Measurements from ENCODE around the gene DLEC1.
"Not testable (repeated sequence)": the region's sequence is repeated elsewhere in the genome, so short reads cannot be mapped to it uniquely, and the experiment has no call there.

DLEC1 gene

DNA sequence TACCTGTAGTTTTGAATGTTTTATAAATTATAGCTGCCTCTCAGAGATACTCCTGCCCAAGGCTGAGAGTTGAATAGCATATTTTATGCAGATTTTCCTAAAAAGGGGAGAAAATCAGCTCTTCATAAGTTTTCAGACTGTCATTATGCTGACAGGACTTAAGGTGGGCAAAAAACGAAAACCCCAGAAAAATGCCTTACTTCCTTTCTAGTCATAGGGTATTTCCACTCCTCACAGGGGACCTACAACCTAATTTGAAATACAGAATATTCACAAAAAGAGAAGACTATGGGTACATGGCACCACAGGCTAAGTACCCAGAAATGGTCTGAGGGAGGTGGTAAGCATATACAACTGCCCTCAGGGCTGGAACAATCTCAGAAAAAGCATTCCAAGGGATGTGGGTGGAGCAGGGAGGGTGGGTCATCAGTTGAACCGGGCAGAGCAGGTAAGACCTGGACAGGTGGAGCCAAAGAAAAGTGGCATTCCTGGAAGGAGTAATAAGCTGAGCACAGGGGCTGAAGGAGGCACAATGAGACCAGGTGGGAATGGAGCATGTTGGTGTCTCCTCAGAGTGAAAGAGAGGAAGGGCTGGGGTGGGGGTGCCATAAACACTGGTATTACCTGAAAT, 115.7 kb downstream of the DLEC1 start:
- Histone ChIP-seq H3K4me1 (ENCODE audit: control insufficient read depth, insufficient read depth, low read length) (peaks cover 15% of the 10 kb centered on the region), H3K4me2 (ENCODE audit: low read length) (no peak overlapping the region), H3K4me3 (ENCODE audit: low read length) (no peak overlapping the region), H3K9ac (ENCODE audit: low read depth, low read length) (no peak overlapping the region), H3K36me3 (ENCODE audit: insufficient read depth, low read length) (no peaks in the 10 kb centered on the region), H3K9me3 (replicated peaks; ENCODE audit: low read length) (no peaks in the 10 kb centered on the region), H3K27me3 (ENCODE audit: control insufficient read depth, insufficient read depth, low read length) (no peaks in the 10 kb centered on the region)

GRCh38 chr3:38155825-38156224, 116.8 kb downstream of the DLEC1 start:
- no peak overlapping the region for H3K9ac ChIP-seq (ENCODE audit: low read depth, low read length)
- H3K4me1 ChIP-seq (ENCODE audit: control insufficient read depth, insufficient read depth, low read length) = peaks cover 15% of the 10 kb centered on the region
- no peak overlapping the region for H3K4me2 ChIP-seq (ENCODE audit: low read length)

GRCh38 chr3:38157117-38157516, 118.1 kb downstream of the DLEC1 start:
- no peak overlapping the region for H3K9ac ChIP-seq (ENCODE audit: low read depth, low read length)
- H3K36me3 ChIP-seq (ENCODE audit: insufficient read depth, low read length) = no peaks in the 10 kb centered on the region
- no peaks in the 10 kb centered on the region for H3K9me3 ChIP-seq (replicated peaks; ENCODE audit: low read length)
- H3K4me1 ChIP-seq (ENCODE audit: control insufficient read depth, insufficient read depth, low read length) = peaks cover 9% of the 10 kb centered on the region
- no peak overlapping the region for H3K4me2 ChIP-seq (ENCODE audit: low read length)
- H3K4me3 ChIP-seq (ENCODE audit: low read length) = no peak overlapping the region
- no peaks in the 10 kb centered on the region for H3K27me3 ChIP-seq (ENCODE audit: control insufficient read depth, insufficient read depth, low read length)

More at GRCh38 chr3:38155825-38156224, 116.8 kb downstream of the DLEC1 start:
- Histone ChIP-seq H3K9me3 (replicated peaks; ENCODE audit: low read length) (no peaks in the 10 kb centered on the region), H3K4me3 (ENCODE audit: low read length) (no peak overlapping the region), H3K36me3 (ENCODE audit: insufficient read depth, low read length) (no peaks in the 10 kb centered on the region), H3K27me3 (ENCODE audit: control insufficient read depth, insufficient read depth, low read length) (no peaks in the 10 kb centered on the region)

DNA sequence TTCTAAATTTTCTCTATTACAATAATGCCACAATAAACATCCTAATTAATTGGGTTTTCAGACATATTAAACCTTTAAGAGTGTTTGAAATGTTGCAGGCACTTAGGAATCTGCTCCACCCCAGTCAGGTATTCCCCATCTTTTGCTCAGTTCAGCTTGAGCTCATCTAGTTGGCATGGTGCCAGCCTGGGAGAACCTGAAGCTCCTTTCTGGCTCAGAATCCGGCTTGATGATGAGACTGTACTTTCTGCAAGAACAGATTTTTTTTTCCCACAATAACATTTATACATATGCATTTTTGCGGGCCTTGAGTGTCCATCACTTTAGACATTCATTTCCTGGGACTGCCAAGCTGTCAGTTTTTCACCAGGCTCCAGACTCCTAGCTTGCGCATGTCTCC, 118.6 kb downstream of the DLEC1 start:
- Histone ChIP-seq H3K36me3 (ENCODE audit: insufficient read depth, low read length) (no peaks in the 10 kb centered on the region), H3K27me3 (ENCODE audit: control insufficient read depth, insufficient read depth, low read length) (no peaks in the 10 kb centered on the region), H3K9ac (ENCODE audit: low read depth, low read length) (no peak overlapping the region), H3K4me3 (ENCODE audit: low read length) (no peak overlapping the region), H3K4me1 (ENCODE audit: control insufficient read depth, insufficient read depth, low read length) (peaks cover 9% of the 10 kb centered on the region), H3K4me2 (ENCODE audit: low read length) (no peak overlapping the region), H3K9me3 (replicated peaks; ENCODE audit: low read length) (no peaks in the 10 kb centered on the region)

- Histone ChIP-seq H3K4me3 (ENCODE audit: low read length) (no peak overlapping the region), H3K4me2 (ENCODE audit: low read length) (no peak overlapping the region), H3K27me3 (ENCODE audit: control insufficient read depth, insufficient read depth, low read length) (no peaks in the 10 kb centered on the region), H3K36me3 (ENCODE audit: insufficient read depth, low read length) (no peaks in the 10 kb centered on the region), H3K9ac (ENCODE audit: low read depth, low read length) (no peak overlapping the region), H3K4me1 (ENCODE audit: control insufficient read depth, insufficient read depth, low read length) (peaks cover 9% of the 10 kb centered on the region), H3K9me3 (replicated peaks; ENCODE audit: low read length) (no peaks in the 10 kb centered on the region)
These were observed 119.5 kb downstream of the DLEC1 start for GRCh38 chr3:38158472-38158871.

DNA sequence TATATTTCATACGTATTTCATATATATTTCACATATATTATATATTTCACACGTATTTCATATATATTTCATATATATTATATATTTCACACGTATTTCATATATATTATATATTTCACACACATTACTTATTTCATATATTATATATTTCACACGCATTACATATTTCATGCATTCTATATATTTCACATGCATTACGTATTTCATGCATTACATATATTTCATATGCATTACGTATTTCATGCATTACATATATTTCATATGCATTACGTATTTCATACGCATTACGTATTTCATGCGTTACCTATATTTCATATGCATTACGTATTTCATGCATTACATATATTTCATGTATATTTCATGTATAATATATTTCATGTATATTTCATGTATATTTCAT, 121.7 kb downstream of the DLEC1 start:
- not testable (repeated sequence) for H3K4me1 ChIP-seq (ENCODE audit: control insufficient read depth, insufficient read depth, low read length); H3K9me3 ChIP-seq (replicated peaks; ENCODE audit: low read length); H3K4me2 ChIP-seq (ENCODE audit: low read length); H3K27me3 ChIP-seq (ENCODE audit: control insufficient read depth, insufficient read depth, low read length); H3K4me3 ChIP-seq (ENCODE audit: low read length); H3K9ac ChIP-seq (ENCODE audit: low read depth, low read length); H3K36me3 ChIP-seq (ENCODE audit: insufficient read depth, low read length)

GRCh38 chr3:38163117-38163840, 124.3 kb downstream of the DLEC1 start:
- no peaks in the 10 kb centered on the region for H3K9me3 ChIP-seq (replicated peaks; ENCODE audit: low read length)
- H3K27me3 ChIP-seq (ENCODE audit: control insufficient read depth, insufficient read depth, low read length) = no peaks in the 10 kb centered on the region
- no peak overlapping the region for H3K4me2 ChIP-seq (ENCODE audit: low read length)
- no peak overlapping the region for H3K9ac ChIP-seq (ENCODE audit: low read depth, low read length)
- peaks cover 21% of the 10 kb centered on the region for H3K4me1 ChIP-seq (ENCODE audit: control insufficient read depth, insufficient read depth, low read length)
- H3K36me3 ChIP-seq (ENCODE audit: insufficient read depth, low read length) = no peaks in the 10 kb centered on the region
- H3K4me3 ChIP-seq (ENCODE audit: low read length) = no peak overlapping the region

DNA sequence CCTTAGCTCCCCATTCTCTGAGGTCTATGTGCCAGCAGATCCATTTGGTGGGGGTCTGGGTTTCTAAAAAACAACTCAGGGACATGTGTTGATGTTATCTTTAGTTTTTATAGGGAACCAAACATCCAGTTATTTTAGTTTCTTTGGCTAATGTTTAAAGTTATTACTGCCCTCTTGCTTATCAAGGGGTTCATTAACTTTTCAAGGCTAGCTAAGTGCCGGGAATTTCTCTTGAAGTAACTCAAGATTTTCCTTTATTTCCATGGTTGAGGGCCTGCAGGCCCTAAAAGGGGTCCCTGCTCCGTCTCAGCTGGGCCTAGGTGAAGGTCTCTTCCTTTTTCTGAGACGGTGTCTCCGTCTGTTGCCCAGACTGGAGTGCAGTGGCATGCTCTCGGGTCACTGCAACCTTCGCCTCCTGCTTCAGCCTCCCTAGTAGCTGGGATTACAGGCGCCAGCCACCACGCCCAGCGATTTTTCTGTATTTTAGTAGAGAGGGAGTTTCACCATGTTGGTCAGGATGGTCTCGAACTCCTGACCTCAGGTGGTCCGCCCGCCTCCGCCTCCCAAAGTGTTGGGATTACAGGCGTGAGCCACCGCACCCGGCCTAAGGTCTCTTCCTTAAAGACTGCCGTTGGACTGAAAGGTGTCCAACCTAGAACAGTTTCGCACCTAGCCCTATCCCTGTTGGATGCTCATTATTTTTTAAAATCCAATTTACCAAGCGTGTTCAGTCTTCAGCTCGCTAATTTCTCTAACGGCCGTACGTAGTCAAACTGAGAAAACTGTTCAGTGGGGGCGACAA, 125.0 kb downstream of the DLEC1 start:
- peaks cover 27% of the 10 kb centered on the region for H3K4me1 ChIP-seq (ENCODE audit: control insufficient read depth, insufficient read depth, low read length)
- no peaks in the 10 kb centered on the region for H3K27me3 ChIP-seq (ENCODE audit: control insufficient read depth, insufficient read depth, low read length)
- peak overlapping the region; percentile 88 for H3K9ac ChIP-seq (ENCODE audit: low read depth, low read length)
- H3K9me3 ChIP-seq (replicated peaks; ENCODE audit: low read length) = no peaks in the 10 kb centered on the region
- peak overlapping the region; percentile 84 for H3K4me2 ChIP-seq (ENCODE audit: low read length)
- H3K4me3 ChIP-seq (ENCODE audit: low read length) = peak overlapping the region; percentile 76
- H3K36me3 ChIP-seq (ENCODE audit: insufficient read depth, low read length) = no peaks in the 10 kb centered on the region

DNA sequence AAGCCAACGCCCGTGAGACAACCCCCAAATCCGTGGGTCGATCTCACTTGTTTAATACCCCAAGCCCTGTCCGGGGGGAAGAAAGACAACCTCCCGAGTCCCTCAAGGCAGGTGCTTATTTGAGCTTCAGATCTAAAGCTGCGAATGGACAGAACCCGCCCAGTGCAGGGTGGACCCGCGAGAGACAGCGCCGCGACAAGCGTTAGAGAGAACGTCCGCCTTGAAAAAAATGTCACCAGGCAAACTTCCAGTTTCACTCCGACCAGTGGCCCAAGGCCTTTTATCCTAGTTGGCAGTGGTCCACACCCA, 125.6 kb downstream of the DLEC1 start:
- Histone ChIP-seq H3K9ac (ENCODE audit: low read depth, low read length) (peak overlapping the region; percentile 88), H3K4me3 (ENCODE audit: low read length) (peak overlapping the region; percentile 76), H3K36me3 (ENCODE audit: insufficient read depth, low read length) (no peaks in the 10 kb centered on the region), H3K9me3 (replicated peaks; ENCODE audit: low read length) (no peaks in the 10 kb centered on the region), H3K4me1 (ENCODE audit: control insufficient read depth, insufficient read depth, low read length) (peaks cover 33% of the 10 kb centered on the region), H3K4me2 (ENCODE audit: low read length) (peak overlapping the region; percentile 84), H3K27me3 (ENCODE audit: control insufficient read depth, insufficient read depth, low read length) (no peaks in the 10 kb centered on the region)

DNA sequence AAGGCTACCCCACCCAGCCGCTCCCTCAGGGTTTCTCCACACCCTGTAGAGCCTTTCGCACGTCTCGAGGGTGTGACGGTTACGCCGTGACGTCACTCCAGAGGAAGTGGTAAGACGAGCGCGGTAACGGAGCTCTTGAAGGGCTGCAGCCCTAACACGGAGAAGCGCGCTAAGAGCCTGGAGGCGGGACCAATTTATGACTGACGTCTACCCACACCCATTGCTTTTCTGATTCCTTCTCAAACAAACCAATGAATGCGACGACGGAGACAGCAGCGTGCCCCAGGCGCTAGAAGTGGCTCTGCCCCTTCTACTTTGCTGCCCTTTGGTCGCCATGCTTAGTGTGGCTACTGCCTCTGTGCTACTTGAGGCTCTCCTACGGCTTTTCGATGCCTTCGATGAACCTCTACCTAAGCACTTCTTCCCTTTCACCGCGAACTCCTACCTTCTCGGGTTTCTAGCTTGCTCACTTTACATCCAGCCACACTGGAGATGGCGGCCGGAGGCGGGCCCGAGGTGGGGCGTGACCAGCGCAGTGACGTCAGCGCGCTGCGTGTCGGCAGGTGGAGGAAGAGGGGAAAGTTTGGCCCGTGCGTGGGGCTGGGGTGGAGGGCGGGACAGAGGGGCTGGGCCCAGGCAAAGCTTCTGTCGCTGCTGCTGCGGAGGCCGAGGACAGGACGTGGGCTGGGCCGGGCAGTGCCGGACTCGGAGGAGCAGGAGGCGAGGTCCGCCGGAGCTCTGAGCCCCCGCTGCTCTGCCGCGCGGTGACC, 126.1 kb downstream of the DLEC1 start, which contains the start of gene OXSR1:
Gene OXSR1, plus strand, starts transcription at position 586 of the 770 bp plus-strand sequence. CDS start 340 bp downstream, outside the sequence.
- Histone ChIP-seq H3K36me3 (ENCODE audit: insufficient read depth, low read length) (no peaks in the 10 kb centered on the region), H3K27me3 (ENCODE audit: control insufficient read depth, insufficient read depth, low read length) (no peaks in the 10 kb centered on the region), H3K9ac (ENCODE audit: low read depth, low read length) (peak within 1 kb of the TSS; percentile 88), H3K4me3 (ENCODE audit: low read length) (peak within 1 kb of the TSS; percentile 76), H3K9me3 (replicated peaks; ENCODE audit: low read length) (no peaks in the 10 kb centered on the region), H3K4me2 (ENCODE audit: low read length) (peak within 1 kb of the TSS; percentile 84), H3K4me1 (ENCODE audit: control insufficient read depth, insufficient read depth, low read length) (peaks cover 36% of the 10 kb centered on the region)
